Transverse colon (tissue), 4 donors: Measurements from ENCODE around the gene NPFFR2. TPM values are rescaled to one million over a fixed set of nuclear protein-coding genes. Genes with fewer than 3 reads are reported as not detected.

Experiments used
- DNase-seq: peaks from one replicate; pipeline ENCODE4 v3.0.0-alpha.2; 2019
- H3K27ac ChIP-seq, 4 donors: fragments of 200-600 bp; sonication (generic); 2 replicates each; pipeline ENCODE4 v1.5.1; 2016 to 2018; ENCODE audit warnings: inconsistent platforms in 4 of 4
- H3K27me3 ChIP-seq: fragments of 200-600 bp; sonication (generic); 2 replicates; pipeline ENCODE4 v1.5.1; 2017; ENCODE audit warnings: inconsistent platforms
- H3K36me3 ChIP-seq, 4 donors: fragments of 200-600 bp; sonication (generic); 2 replicates each; pipeline ENCODE4 v1.5.1; 2017 to 2019; ENCODE audit warnings: inconsistent platforms in 4 of 4
- H3K4me1 ChIP-seq, 4 donors: fragments of 200-600 bp; sonication (generic); 2 replicates each; pipeline ENCODE4 v1.5.1; 2017 to 2020; ENCODE audit warnings: inconsistent platforms in 4 of 4
- H3K4me3 ChIP-seq, 4 donors: fragments of 200-600 bp; sonication (generic); 1 replicate in 1 of 4; 2 replicates in 3 of 4; pipeline versions ENCODE4 v1.5.1 to v1.6.1; 2017 to 2019; ENCODE audit warnings: inconsistent platforms in 4 of 4
- H3K9me3 ChIP-seq, 2 donors: fragments of 200-600 bp; sonication (generic); 2 replicates each; pipeline ENCODE4 v1.5.1; 2017 to 2019; ENCODE audit warnings: inconsistent platforms in 2 of 2
- CTCF ChIP-seq, 5 experiments: fragments of 200-600 bp in 3 of 5; fragments of 450-650 bp in 2 of 5; sonication (generic) in 3 of 5; IDR thresholded peaks; 1 replicate in 2 of 5; 2 replicates in 3 of 5; pipeline ENCODE4 v1.5.1; 2016 to 2017; ENCODE audit warnings: antibody characterized with exemption in 5 of 5, inconsistent platforms in 3 of 5, mild to moderate bottlenecking in 2 of 5, moderate library complexity in 1 of 5
- EP300 ChIP-seq: sonication (generic); formaldehyde crosslinking; IDR thresholded peaks from one replicate; pipeline ENCODE4 v1.6.1; 2017; ENCODE audit warnings: antibody characterized with exemption, low read depth
- POLR2A ChIP-seq: fragments of 450-650 bp; IDR thresholded peaks from one replicate; pipeline ENCODE4 v1.6.1; 2016; ENCODE audit warnings: antibody characterized with exemption, mild to moderate bottlenecking, moderate library complexity
- POLR2AphosphoS5 ChIP-seq, 3 donors: sonication (generic); formaldehyde crosslinking; IDR thresholded peaks; one replicate each; pipeline ENCODE4 v1.6.1; 2016; ENCODE audit warnings: antibody characterized with exemption in 3 of 3
- WGBS, 2 donors: methylation state at CpG; one replicate each; pipeline ENCODE4 v1.1.5; 2018; ENCODE audit warnings: low coverage in 1 of 2; 5-methylcytosine and 5-hydroxymethylcytosine counted together
- in situ Hi-C, 4 donors: fragments of 200-750 bp; cut with MboI; loops; one replicate each; pipeline versions ENCODE4 v1.15.0 to v1.15.1; 2017; ENCODE audit warnings: low sequenced_read_pairs in 3 of 4, low pct_ligation_motif_present in 1 of 4, low pct_unique_long_range_greater_than_20kb in 1 of 4
- intact Hi-C: fragments of 100-400 bp; cut with DNase I; formaldehyde crosslinking; loops from one replicate; pipeline ENCODE4 v1.15.1; 2023; ENCODE audit warnings: low total_unique reads
- total RNA-seq, 4 donors: library from RNA; depleted of rRNA; stranded (reverse); fragments of >200 nt; gene quantifications; one replicate each; pipeline ENCODE4 v1.1.0, GENCODE V29; 2016

Gene NPFFR2
- total RNA-seq, 4 donors from 2014 or later = not detected

DNA sequence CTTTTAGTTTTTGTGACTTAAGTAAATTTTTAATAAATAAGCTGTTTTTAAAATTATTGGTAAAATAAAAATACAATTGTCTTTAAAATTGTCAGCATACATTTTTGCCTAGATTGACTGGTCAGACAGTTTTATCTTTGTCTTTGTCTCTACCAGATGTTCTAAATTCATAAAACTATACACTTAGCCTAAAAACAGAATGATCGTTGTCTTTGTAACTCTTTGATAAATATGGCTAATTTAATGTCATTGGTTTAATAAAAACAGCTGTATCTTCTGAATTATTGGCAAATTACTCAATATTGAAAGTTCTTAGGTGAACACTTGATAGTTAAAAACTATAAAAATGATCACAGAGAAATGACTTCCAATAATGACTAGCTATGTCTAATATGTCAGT is 36.5 kb upstream of the NPFFR2 start:
- no peak overlapping the region for H3K4me3 ChIP-seq
- WGBS, 2 donors = 81 to 89% methylated on average over 1 of the region's 1 CpG
- intact Hi-C loops = no loop called here
- H3K27ac ChIP-seq = no peak overlapping the region
- no peak for DNase-seq
- TF ChIP-seq POLR2AphosphoS5 (IDR thresholded peaks at IDR 0.05) = no peak
- TF ChIP-seq POLR2A = no peak
- no peak for TF ChIP-seq CTCF (IDR thresholded peaks at IDR 0.05)
- TF ChIP-seq EP300 = no peak
- no peaks in the 10 kb centered on the region for H3K27me3 ChIP-seq
- no peaks in the 10 kb centered on the region for H3K4me1 ChIP-seq
- H3K36me3 ChIP-seq = no peaks in the 10 kb centered on the region
- H3K9me3 ChIP-seq = peaks cover 0 to 14% of the 10 kb centered on the region in 2 donors
- in situ Hi-C loops = no loop called here

DNA sequence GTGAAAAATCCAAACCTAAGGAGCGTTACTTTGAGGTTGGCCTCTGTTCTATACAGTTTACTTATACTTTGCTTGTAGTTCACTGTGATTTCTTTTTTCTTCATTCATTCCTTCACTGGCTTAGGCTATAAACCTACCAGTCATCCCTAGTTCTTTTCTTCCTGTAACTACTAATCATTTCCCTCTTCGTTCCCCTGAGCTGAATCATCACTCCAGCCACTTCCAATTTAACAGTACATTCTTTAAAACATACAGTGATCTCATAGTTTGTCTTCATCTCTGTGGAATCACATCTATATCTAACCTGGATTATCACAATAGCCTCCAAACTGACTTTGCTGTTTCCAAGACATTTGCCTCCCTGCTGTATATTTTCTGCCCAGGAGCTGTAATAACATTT is 25.2 kb upstream of the NPFFR2 start:
- no peak for TF ChIP-seq POLR2A
- no peak for TF ChIP-seq CTCF (IDR thresholded peaks at IDR 0.05)
- no peak for TF ChIP-seq EP300
- no peak for TF ChIP-seq POLR2AphosphoS5 (IDR thresholded peaks at IDR 0.05)
- 70 to 79% methylated on average over 2 of the region's 2 CpGs for WGBS, 2 donors
- Histone ChIP-seq H3K4me1 (no peaks in the 10 kb centered on the region), H3K36me3 (no peaks in the 10 kb centered on the region), H3K27ac (no peak overlapping the region), H3K4me3 (no peak overlapping the region), H3K9me3 (no peaks in the 10 kb centered on the region), H3K27me3 (no peaks in the 10 kb centered on the region)
- intact Hi-C loops = loop anchor here (10.0 kb wide), 1 partner anchor 1448 kb away; no protein-coding TSS in a partner anchor
- in situ Hi-C loops = no loop called here
- DNase-seq = no peak

DNA sequence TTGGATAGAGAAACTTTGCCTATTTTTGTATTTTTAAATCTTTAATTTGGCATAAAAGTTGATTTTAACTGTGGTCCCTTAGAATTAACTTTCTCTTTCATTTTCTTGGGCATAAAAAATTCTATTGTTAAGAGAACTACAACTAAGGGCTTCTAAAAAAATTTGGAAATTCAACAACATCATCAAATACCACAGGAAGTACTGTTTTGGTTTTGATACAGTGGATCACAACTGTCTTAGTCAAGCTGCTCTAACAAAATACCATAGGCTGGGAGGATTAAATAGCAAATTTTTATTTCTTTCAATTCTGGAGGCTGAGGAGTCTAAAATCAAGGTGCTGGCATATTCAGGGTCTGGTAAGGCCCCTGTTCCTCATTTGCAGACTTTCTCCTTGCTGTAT is 19.9 kb upstream of the NPFFR2 start:
- no peaks in the 10 kb centered on the region for H3K36me3 ChIP-seq
- in situ Hi-C loops (no loop called here), intact Hi-C loops (no loop called here)
- no peak overlapping the region for H3K27ac ChIP-seq
- no peaks in the 10 kb centered on the region for H3K9me3 ChIP-seq
- TF ChIP-seq CTCF (IDR thresholded peaks at IDR 0.05) = no peak
- no peak for TF ChIP-seq POLR2AphosphoS5 (IDR thresholded peaks at IDR 0.05)
- no peak for TF ChIP-seq POLR2A
- no peak for TF ChIP-seq EP300
- no peaks in the 10 kb centered on the region for H3K4me1 ChIP-seq
- H3K4me3 ChIP-seq = no peak overlapping the region
- H3K27me3 ChIP-seq = no peaks in the 10 kb centered on the region
- no peak for DNase-seq

DNA sequence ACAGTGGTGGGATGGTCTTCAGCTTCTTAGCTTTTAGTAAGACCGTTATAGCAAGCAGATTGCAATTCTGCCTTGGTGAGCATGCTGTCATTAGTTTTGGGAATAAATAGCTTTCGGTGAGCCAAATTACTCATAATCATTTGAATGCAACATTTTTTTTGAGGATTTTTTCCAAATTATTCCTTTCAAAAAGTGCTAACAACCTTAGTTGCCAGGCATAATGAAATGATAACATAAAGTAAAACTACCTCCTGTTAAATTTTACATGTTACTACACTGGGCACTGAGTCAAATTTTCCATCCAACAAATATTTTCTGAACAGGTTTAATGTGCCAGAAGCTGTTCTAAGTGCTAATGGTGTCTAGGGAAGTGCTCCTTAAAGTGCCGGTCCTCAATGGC is 15.8 kb upstream of the NPFFR2 start:
- no peaks in the 10 kb centered on the region for H3K4me1 ChIP-seq
- H3K27me3 ChIP-seq = no peaks in the 10 kb centered on the region
- in situ Hi-C loops = no loop called here
- no peak for TF ChIP-seq EP300
- no peak for TF ChIP-seq CTCF (IDR thresholded peaks at IDR 0.05)
- TF ChIP-seq POLR2A = no peak
- no peak for TF ChIP-seq POLR2AphosphoS5 (IDR thresholded peaks at IDR 0.05)
- DNase-seq = no peak
- 58 to 66% methylated on average over 3 of the region's 3 CpGs for WGBS, 2 donors
- no peak overlapping the region for H3K27ac ChIP-seq
- intact Hi-C loops = no loop called here
- no peak overlapping the region for H3K4me3 ChIP-seq
- H3K36me3 ChIP-seq = no peaks in the 10 kb centered on the region
- no peaks in the 10 kb centered on the region for H3K9me3 ChIP-seq
